Uterus (tissue), 2 donors: ENCODE data around the gene LAYN.

Experiments used
- POLR2A ChIP-seq, 2 donors: fragments of 450-650 bp; IDR thresholded peaks; one replicate each; pipeline ENCODE4 v1.6.1; 2016; ENCODE audit warnings: antibody characterized with exemption in 2 of 2, mild to moderate bottlenecking in 1 of 2, moderate library complexity in 1 of 2
- TF ChIP-seq, protein P1 (sequence below), 4 experiments: fragments of 200-600 bp in 2 of 4; fragments of 450-650 bp in 2 of 4; sonication (generic) in 2 of 4; IDR thresholded peaks; one replicate each; pipeline ENCODE4 v1.5.1; 2016 to 2019; ENCODE audit warnings: antibody characterized with exemption in 4 of 4, mild to moderate bottlenecking in 2 of 4, moderate library complexity in 1 of 4

DNA sequence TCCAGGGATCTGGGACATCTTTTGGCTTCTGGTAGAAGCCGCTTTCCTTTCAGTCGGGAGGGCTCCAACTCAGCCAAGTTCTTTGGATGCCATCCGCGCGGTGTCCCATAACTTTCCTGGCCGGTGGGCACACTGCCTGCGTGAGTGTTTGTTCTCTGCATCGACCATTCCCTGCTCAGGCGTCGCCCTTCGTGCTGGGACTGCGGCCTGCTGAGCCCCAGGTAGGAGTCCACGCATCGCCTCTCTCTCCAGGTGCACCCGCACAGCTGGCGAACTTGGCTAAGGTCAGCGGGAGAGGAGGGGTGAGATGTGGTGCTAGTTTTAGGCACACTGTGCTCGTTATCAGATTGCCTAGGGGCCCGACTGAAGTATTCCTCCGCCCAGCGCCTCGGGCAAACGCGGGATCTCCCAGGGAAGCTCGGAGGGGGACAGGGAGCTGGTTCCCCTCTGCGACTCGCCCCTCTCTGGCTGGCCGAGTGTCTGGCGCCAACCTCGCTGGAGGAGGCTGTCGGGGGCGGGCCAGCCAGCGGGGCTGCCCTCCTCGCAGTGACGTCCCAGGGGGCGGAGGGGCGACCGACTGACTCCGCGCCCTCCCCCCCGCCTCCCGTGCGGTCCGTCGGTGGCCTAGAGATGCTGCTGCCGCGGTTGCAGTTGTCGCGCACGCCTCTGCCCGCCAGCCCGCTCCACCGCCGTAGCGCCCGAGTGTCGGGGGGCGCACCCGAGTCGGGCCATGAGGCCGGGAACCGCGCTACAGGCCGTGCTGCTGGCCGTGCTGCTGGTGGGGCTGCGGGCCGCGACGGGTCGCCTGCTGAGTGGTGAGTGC is at the start of gene LAYN:
- TF ChIP-seq, protein P1, sequence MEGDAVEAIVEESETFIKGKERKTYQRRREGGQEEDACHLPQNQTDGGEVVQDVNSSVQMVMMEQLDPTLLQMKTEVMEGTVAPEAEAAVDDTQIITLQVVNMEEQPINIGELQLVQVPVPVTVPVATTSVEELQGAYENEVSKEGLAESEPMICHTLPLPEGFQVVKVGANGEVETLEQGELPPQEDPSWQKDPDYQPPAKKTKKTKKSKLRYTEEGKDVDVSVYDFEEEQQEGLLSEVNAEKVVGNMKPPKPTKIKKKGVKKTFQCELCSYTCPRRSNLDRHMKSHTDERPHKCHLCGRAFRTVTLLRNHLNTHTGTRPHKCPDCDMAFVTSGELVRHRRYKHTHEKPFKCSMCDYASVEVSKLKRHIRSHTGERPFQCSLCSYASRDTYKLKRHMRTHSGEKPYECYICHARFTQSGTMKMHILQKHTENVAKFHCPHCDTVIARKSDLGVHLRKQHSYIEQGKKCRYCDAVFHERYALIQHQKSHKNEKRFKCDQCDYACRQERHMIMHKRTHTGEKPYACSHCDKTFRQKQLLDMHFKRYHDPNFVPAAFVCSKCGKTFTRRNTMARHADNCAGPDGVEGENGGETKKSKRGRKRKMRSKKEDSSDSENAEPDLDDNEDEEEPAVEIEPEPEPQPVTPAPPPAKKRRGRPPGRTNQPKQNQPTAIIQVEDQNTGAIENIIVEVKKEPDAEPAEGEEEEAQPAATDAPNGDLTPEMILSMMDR (IDR thresholded peaks at IDR 0.05), result no peak
- TF ChIP-seq POLR2A (IDR thresholded peaks at IDR 0.05), result peak; percentile 38 to 67
